ENCODE results near the gene KLRC3. TPM values are rescaled to one million over a fixed set of nuclear protein-coding genes. Genes with fewer than 3 reads are reported as not detected.

KLRC3 gene
- total and polyA plus RNA-seq, 4 donors = 0.08 to 0.50 (median 0.14) TPM; not detected in 1

- TF ChIP-seq, protein P1, sequence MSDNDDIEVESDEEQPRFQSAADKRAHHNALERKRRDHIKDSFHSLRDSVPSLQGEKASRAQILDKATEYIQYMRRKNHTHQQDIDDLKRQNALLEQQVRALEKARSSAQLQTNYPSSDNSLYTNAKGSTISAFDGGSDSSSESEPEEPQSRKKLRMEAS (IDR thresholded peaks at IDR 0.05) = no peak
- no peak for TF ChIP-seq RAD21 (IDR thresholded peaks at IDR 0.05)
- no peak for TF ChIP-seq CTCF (IDR thresholded peaks at IDR 0.05; ENCODE audit: low read depth, low read length, missing input control)
- H3K27ac ChIP-seq (ENCODE audit: low read depth in 1 of 2, low read length in 2 of 2) = no peak overlapping the region
- no peak for DNase-seq (ENCODE audit: low spot score)
- WGBS = 89% methylated on average over 3 of the region's 3 CpGs
- peaks cover 0 to 8% (median 0%) of the 10 kb centered on the region in 4 donors for H3K27me3 ChIP-seq (ENCODE audit: control insufficient read depth in 4 of 4, insufficient read depth in 4 of 4, low read length in 3 of 4)
- no peak overlapping the region for H3K4me3 ChIP-seq (ENCODE audit: low read depth in 1 of 3, low read length in 3 of 3)
- no peaks in the 10 kb centered on the region for H3K36me3 ChIP-seq (ENCODE audit: control insufficient read depth in 4 of 4, insufficient read depth in 3 of 4, low read depth in 1 of 4, low read length in 3 of 4)
- no peaks in the 10 kb centered on the region for H3K4me1 ChIP-seq (ENCODE audit: control insufficient read depth in 4 of 4, insufficient read depth in 4 of 4, low read length in 3 of 4)
- peaks cover 0 to 4% (median 2%) of the 10 kb centered on the region in 4 donors for H3K9me3 ChIP-seq (ENCODE audit: control insufficient read depth in 4 of 4, low read length in 3 of 4)
- no peak overlapping the region for H3K9ac ChIP-seq (ENCODE audit: low read depth in 1 of 2, low read length in 2 of 2)
These were observed 37.4 kb upstream of the KLRC3 start for GRCh38 chr12:10457760-10458159.

- Histone ChIP-seq H3K27me3 (ENCODE audit: control insufficient read depth in 4 of 4, insufficient read depth in 4 of 4, low read length in 3 of 4) (peaks cover 0 to 8% (median 0%) of the 10 kb centered on the region in 4 donors), H3K36me3 (ENCODE audit: control insufficient read depth in 4 of 4, insufficient read depth in 3 of 4, low read depth in 1 of 4, low read length in 3 of 4) (no peaks in the 10 kb centered on the region), H3K9me3 (ENCODE audit: control insufficient read depth in 4 of 4, low read length in 3 of 4) (peaks cover 0 to 4% (median 2%) of the 10 kb centered on the region in 4 donors), H3K9ac (ENCODE audit: low read depth in 1 of 2, low read length in 2 of 2) (no peak overlapping the region), H3K27ac (ENCODE audit: low read depth in 1 of 2, low read length in 2 of 2) (no peak overlapping the region), H3K4me3 (ENCODE audit: low read depth in 1 of 3, low read length in 3 of 3) (no peak overlapping the region), H3K4me1 (ENCODE audit: control insufficient read depth in 4 of 4, insufficient read depth in 4 of 4, low read length in 3 of 4) (no peaks in the 10 kb centered on the region)
- TF ChIP-seq, protein P2, sequence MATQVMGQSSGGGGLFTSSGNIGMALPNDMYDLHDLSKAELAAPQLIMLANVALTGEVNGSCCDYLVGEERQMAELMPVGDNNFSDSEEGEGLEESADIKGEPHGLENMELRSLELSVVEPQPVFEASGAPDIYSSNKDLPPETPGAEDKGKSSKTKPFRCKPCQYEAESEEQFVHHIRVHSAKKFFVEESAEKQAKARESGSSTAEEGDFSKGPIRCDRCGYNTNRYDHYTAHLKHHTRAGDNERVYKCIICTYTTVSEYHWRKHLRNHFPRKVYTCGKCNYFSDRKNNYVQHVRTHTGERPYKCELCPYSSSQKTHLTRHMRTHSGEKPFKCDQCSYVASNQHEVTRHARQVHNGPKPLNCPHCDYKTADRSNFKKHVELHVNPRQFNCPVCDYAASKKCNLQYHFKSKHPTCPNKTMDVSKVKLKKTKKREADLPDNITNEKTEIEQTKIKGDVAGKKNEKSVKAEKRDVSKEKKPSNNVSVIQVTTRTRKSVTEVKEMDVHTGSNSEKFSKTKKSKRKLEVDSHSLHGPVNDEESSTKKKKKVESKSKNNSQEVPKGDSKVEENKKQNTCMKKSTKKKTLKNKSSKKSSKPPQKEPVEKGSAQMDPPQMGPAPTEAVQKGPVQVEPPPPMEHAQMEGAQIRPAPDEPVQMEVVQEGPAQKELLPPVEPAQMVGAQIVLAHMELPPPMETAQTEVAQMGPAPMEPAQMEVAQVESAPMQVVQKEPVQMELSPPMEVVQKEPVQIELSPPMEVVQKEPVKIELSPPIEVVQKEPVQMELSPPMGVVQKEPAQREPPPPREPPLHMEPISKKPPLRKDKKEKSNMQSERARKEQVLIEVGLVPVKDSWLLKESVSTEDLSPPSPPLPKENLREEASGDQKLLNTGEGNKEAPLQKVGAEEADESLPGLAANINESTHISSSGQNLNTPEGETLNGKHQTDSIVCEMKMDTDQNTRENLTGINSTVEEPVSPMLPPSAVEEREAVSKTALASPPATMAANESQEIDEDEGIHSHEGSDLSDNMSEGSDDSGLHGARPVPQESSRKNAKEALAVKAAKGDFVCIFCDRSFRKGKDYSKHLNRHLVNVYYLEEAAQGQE (IDR thresholded peaks at IDR 0.05) = no peak
- TF ChIP-seq JUND (IDR thresholded peaks at IDR 0.05) (no peak), TAF1 (conservative IDR thresholded peaks at IDR 0.05) (no peak), RXRA (IDR thresholded peaks at IDR 0.05) (no peak), ZBTB33 (IDR thresholded peaks at IDR 0.05) (no peak), CTCF (IDR thresholded peaks at IDR 0.05; ENCODE audit: low read depth, low read length, missing input control) (no peak)
- TF ChIP-seq, protein P3, sequence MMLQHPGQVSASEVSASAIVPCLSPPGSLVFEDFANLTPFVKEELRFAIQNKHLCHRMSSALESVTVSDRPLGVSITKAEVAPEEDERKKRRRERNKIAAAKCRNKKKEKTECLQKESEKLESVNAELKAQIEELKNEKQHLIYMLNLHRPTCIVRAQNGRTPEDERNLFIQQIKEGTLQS (IDR thresholded peaks at IDR 0.05) = no peak
- no peak for DNase-seq (ENCODE audit: low spot score)
- WGBS = 89% methylated on average over 2 of the region's 2 CpGs
These were observed 36.5 kb upstream of the KLRC3 start for GRCh38 chr12:10456856-10457255.
